Lung microvascular endothelial cell (primary cell): ENCODE results near the gene ALG5. TPM values are rescaled to one million over a fixed set of nuclear protein-coding genes. Genes with fewer than 3 reads are reported as not detected.

Experiments
- DNase-seq, 2 donors: peaks; one replicate each; pipeline versions ENCODE4 v3.0.0 to v3.0.0-alpha.2; 2010; ENCODE audit warnings: low read depth in 2 of 2
- total RNA-seq: library from RNA; depleted of rRNA; stranded (reverse); fragments of >200 nt; gene quantifications from 2 replicates; pipeline ENCODE4 v1.2.1, GENCODE V29; 2014

The ALG5 gene
- total RNA-seq, 1 donor from 2014 or later, result 52.8 TPM

- no peak for DNase-seq
These were observed 19.6 kb downstream of the ALG5 start for GRCh38 chr13:36979361-36980050.

- no peak for DNase-seq
These were observed 24.0 kb downstream of the ALG5 start for GRCh38 chr13:36975172-36975571.

- no peak for DNase-seq
These were observed 25.4 kb downstream of the ALG5 start for GRCh38 chr13:36973621-36974295.

GRCh38 chr13:36973009-36973408, 26.1 kb downstream of the ALG5 start:
- no peak for DNase-seq

GRCh38 chr13:36966404-36966803, 32.7 kb downstream of the ALG5 start:
- DNase-seq, result no peak

- DNase-seq, result peak; percentile 50 to 97
These were observed 33.4 kb downstream of the ALG5 start for GRCh38 chr13:36965767-36966166.

GRCh38 chr13:36959456-36960116, 39.6 kb downstream of the ALG5 start:
- DNase-seq, result no peak

GRCh38 chr13:36954542-36954941, 44.6 kb downstream of the ALG5 start:
- DNase-seq, result peak in 1 of 2 donors; percentile 7

- no peak for DNase-seq
These were observed 48.2 kb downstream of the ALG5 start for GRCh38 chr13:36950920-36951319.

GRCh38 chr13:36950330-36950729, 48.8 kb downstream of the ALG5 start:
- no peak for DNase-seq

GRCh38 chr13:36945078-36945477, 54.1 kb downstream of the ALG5 start:
- peak in 1 of 2 donors; percentile 33 for DNase-seq

GRCh38 chr13:36925603-36926002, 73.5 kb downstream of the ALG5 start:
- no peak for DNase-seq

GRCh38 chr13:36924001-36924400, 75.1 kb downstream of the ALG5 start:
- DNase-seq, result no peak

- no peak for DNase-seq
These were observed 77.4 kb downstream of the ALG5 start for GRCh38 chr13:36921631-36922301.

GRCh38 chr13:36920616-36921185, 78.4 kb downstream of the ALG5 start:
- peak in 1 of 2 donors; percentile 2 for DNase-seq

- peak; percentile 80 to 90 for DNase-seq
These were observed 79.1 kb downstream of the ALG5 start, which contains the start of gene SMAD9 for GRCh38 chr13:36919833-36920615. Gene SMAD9 (minus strand): TSS chr13:36920238. CDS start chr13:36879689, 40,549 bp downstream.

GRCh38 chr13:36919171-36919832, 79.8 kb downstream of the ALG5 start:
- peak; percentile 49 to 61 for DNase-seq

GRCh38 chr13:36918246-36919131, 80.7 kb downstream of the ALG5 start:
- DNase-seq, result peak in 1 of 2 donors; percentile 39

- DNase-seq, result peak in 1 of 2 donors; percentile 42
These were observed 81.8 kb downstream of the ALG5 start for GRCh38 chr13:36917311-36917710.
